GM18502 (cell line): ENCODE measurements around the gene ZNF784.

Experiments
- ATAC-seq: cut with Tn5 transposase; IDR thresholded peaks from one replicate; pipeline ENCODE4 v1.9.1; 2021; ENCODE audit warnings: mild to moderate bottlenecking; ENCODE audit not compliant: unreplicated experiment, poor library complexity

Gene ZNF784

GRCh38 chr19:55656988-55657747 lies 32.8 kb upstream of the ZNF784 start:
- ATAC-seq = no peak

- ATAC-seq = no peak
Observed at GRCh38 chr19:55656552-55656951, 32.2 kb upstream of the ZNF784 start.

DNA sequence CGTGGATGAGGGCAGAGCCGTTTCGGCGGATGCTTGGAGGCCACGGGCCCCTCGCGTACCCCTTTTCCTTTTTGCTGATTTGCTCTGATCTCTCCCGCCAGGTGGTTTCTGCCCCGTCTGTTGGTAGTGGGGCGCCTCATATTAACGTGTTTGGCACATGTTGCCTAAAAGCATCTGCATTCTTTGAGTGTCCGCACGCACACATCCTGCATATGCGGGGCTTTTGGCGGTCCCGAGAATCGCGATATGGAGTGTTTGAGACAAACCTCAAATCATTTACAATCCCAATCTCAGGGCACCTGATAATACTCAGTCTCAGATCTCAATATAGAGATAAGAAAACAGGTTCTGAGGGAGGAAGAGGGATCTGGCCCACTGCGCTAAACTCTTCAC lies 31.3 kb upstream of the ZNF784 start:
- ATAC-seq = no peak

GRCh38 chr19:55654868-55655647 lies 30.7 kb upstream of the ZNF784 start, which contains the start of gene U2AF2:
U2AF2 (plus strand) TSS chr19:55655035; CDS start chr19:55655105, 70 bp downstream.
- ATAC-seq = peak; percentile 42

- ATAC-seq = peak; percentile 57
Observed at GRCh38 chr19:55654323-55654867, 30.0 kb upstream of the ZNF784 start.

GRCh38 chr19:55653651-55654322 lies 29.4 kb upstream of the ZNF784 start:
- peak; percentile 43 for ATAC-seq

DNA sequence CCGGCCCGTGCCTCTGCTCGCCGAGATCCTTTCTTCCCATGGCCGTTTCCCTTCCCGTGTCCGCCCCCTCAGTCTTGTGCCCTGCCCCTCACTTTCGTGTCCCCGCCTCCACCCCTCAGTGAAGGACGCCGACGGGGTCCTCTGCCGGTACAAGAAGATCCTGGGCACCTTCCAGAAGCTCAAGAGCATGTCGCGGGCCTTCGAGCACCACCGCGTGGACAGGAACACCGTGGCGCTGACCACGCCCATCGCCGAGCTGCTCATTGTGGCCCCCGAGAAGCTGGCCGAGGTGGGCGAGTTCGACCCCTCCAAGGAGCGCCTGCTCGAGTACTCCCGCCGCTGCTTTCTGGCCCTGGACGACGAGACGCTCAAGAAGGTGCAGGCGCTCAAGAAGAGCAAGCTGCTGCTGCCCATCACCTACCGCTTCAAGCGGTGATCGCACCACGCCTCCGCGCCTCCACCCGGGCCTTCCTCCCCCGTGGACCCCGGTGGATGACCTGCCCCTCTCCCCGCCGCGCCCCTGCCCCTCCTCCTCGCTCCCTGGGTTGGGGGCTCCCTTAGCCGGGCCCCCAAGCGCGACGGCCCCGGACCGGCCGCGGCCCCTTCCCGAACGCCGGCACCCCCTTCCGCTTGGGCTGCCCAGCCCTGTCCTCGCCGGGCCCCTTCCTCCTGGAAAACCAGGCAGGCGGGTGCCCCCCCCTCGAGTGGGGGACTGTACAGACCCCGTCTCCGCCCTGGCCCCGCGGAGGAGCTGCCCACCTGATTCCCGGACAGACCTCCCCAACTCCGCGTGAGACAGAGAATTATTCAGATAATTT lies 28.2 kb upstream of the ZNF784 start:
- no peak for ATAC-seq

DNA sequence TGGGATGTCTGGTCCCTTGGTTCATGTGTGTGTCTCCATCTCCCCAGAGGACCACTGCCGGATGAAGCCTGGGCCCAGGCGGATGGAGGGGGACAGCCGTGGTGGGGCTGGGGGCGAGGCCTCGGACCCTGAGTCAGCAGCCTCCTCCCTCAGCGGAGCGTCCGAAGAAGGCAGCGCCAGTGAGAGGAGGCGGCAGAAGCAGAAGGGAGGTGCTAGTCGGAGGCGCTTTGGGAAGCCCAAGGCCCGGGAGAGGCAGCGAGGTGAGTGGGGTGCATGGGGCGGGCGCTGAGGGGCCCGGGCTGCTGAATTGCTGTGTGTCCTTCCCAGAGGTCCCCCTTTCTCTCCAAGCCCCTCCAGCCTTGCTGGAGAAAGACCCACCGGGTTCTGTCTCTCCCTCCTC lies 26.9 kb upstream of the ZNF784 start:
- ATAC-seq = no peak

DNA sequence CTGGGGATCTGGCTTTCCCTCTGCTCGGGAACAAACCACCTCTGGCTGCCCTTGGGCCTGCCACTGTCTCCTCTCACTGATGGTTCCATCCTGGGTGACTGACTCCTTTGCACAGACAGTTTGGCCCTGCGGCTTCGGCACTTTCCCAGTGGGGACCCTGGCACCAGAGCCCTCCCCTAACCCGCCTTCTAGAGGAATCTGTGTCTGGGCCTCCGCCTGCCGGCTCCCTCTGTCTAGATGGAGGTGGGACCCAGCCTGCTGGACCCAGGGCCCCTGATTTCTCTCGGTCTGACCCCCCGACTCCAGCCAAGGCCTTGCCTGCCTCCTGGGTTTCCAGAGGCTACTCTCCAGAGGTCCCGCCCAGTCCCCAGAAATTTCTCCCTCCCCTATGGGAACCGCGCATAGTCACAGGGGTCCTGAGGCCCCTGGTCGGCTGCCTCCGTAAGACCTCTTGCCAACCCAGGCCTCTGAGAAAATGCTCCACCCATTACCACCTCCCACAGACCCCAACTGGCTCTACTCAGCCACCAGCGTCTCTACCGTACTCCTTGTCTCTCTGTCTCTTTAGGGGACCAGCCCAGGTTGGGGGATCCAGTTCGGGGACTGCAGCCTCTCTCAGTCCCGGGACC lies 26.4 kb upstream of the ZNF784 start:
- ATAC-seq = no peak

DNA sequence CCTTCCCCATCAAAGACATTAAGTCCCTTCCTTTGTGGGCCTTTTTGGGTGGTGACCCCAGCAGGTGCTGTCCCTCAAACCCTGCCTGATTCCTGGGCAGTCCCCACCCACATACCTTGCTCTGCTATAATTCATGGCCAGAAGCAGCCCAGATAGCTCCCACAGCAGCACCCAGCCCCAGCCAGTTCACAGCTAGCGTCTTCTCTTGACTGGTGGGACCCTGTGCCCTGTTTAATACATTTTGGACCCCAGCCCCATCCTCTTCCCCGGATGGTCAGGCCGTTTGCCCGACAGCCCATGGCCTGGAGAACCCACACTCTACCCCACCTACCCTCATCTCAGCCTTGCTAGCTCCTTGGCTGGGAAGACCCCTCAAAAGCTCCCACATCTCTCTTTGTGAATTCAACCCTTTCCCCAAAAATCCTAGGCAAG lies 25.8 kb upstream of the ZNF784 start:
- no peak for ATAC-seq

- ATAC-seq = no peak
Observed at GRCh38 chr19:55649268-55650125, 25.1 kb upstream of the ZNF784 start.

DNA sequence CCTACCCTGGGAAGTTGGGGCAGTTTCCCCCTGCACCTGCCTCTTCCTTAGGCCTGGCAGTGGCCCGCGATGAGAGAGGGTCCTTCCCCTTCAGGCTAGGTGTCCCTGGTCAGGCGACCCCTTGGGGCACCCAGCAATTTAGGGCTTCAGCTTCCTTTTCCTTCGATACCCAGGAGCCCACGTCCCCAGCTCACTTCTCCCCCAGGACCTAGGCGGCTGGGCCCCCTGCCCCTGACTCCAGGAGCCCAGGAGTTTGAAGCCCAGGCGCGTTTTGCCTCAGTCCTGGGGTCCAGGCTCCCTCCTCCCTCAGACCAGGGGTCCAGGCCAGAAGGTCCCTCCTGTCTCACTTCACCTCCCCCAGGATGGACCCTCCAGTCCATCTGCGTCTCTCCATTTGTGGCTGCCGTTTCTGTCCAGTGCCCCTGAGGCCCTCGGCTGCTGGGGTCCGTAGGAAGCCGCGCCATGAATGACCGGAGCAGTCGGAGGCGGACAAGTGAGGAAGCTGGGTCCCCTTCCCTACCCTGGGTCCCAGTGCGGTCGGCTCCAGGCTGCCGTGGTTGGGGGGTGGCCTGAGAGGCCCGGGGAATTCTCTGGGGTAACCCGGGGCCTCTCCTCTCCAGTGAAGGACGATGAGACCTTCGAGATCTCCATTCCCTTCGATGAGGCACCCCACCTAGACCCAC lies 24.4 kb upstream of the ZNF784 start:
- no peak for ATAC-seq

GRCh38 chr19:55647732-55648584 lies 23.6 kb upstream of the ZNF784 start, which contains the start of gene CCDC106:
CCDC106 (plus strand) TSS chr19:55648212; CDS start chr19:55649047, 835 bp downstream.
- peak; percentile 34 for ATAC-seq

DNA sequence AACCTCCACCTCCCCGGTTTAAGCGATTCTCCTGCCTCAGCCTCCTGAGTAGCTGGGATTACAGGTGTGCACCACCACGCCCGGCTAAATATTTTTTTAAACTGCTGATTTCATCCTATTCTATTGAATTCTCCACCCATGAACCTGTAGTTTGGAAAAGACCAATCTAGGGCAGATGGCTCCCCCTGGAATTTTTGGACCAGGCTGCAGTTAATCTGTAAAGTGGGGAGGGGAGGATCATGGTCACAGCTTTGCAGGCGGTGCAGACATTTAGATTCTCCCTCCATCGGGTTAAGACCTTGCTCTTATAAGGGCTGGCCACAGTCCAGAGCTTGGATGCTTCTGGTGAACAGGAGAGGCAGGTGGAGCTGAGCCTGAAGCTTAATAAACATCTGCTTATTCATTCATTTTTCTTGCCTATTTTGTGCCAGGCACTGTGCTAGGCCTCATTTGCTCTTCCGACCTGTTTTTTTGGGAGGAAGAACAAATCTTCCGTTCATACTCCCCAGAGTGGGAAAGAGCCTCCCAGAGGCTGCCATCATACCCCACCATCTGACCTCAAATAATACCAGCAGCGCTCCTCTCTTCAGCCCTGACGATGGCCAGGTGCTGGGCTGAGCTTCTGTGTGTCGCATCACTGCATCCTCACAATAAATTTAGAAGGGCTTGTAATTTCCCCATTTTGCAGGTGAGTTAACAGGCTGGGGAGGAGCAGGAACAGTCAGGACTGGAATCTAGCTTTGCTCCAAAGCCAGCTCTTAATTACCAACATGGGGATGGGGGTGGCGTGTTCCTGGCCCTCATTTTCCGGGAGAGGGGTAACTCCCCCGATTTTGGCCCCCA lies 22.7 kb upstream of the ZNF784 start:
- ATAC-seq = no peak

- ATAC-seq = no peak
Observed at GRCh38 chr19:55645512-55645881, 21.1 kb upstream of the ZNF784 start.

DNA sequence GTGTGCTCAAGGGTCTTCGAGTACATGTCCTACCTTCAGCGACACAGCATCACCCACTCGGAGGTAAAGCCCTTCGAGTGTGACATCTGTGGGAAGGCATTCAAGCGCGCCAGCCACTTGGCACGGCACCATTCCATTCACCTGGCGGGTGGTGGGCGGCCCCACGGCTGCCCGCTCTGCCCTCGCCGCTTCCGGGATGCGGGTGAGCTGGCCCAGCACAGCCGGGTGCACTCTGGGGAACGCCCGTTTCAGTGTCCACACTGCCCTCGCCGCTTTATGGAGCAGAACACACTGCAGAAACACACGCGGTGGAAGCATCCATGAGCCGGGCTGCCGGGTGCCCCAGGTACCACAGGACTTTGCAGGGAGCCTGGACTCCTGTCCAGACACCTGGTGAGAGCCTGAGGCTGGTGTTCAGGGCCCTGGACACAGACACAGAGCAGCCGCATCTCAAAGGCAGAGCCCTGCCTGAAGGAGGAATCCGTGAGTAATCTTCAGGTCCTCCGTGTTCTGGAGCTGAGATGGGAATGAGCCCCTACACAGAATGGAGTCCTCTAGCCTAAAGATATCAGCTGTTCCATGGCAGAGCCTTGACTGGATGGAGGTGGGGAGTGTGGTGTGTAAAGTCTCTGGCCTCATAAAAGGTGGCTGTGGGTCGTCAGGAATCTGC lies 20.6 kb upstream of the ZNF784 start:
- ATAC-seq = no peak
